ENCODE data around the gene MT4.

- TF ChIP-seq CTCF (IDR thresholded peaks at IDR 0.05; ENCODE audit: extremely low read depth in 1 of 2, insufficient read depth in 1 of 2, low read depth in 1 of 2, low read length in 2 of 2) (no peak), POLR2AphosphoS5 (IDR thresholded peaks at IDR 0.05; ENCODE audit: insufficient read depth, low read depth, low read length) (no peak), POLR2A (IDR thresholded peaks at IDR 0.05; ENCODE audit: low read depth, low read length) (no peak)
Measured at GRCh38 chr16:56580391-56581048, 15.6 kb downstream of the MT4 start.

Data from endothelial cell of umbilical vein (primary cell).